Superior temporal gyrus (tissue), 1 donor: ENCODE measurements around the gene CPNE4.
"Not testable (repeated sequence)": the region's sequence is repeated elsewhere in the genome, so short reads cannot be mapped to it uniquely, and the experiment has no call there.

Experiments
- DNase-seq: peaks from one replicate; pipeline ENCODE4 v3.0.0-alpha.2; 2016; ENCODE audit errors: extremely low spot score

CPNE4 gene

GRCh38 chr3:131538968-131539367 is 495.8 kb downstream of the CPNE4 start:
- no peak for DNase-seq

- no peak for DNase-seq
Measured at GRCh38 chr3:131537531-131537930, 497.3 kb downstream of the CPNE4 start.

GRCh38 chr3:131535596-131535995 is 499.2 kb downstream of the CPNE4 start:
- DNase-seq: no peak

- no peak for DNase-seq
Measured at GRCh38 chr3:131535131-131535530, 499.7 kb downstream of the CPNE4 start.

- no peak for DNase-seq
Measured at GRCh38 chr3:131532645-131533044, 502.2 kb downstream of the CPNE4 start.

- DNase-seq: no peak
Measured at GRCh38 chr3:131530843-131531242, 504.0 kb downstream of the CPNE4 start.

GRCh38 chr3:131530388-131530787 is 504.4 kb downstream of the CPNE4 start:
- DNase-seq: no peak

- DNase-seq: no peak
Measured at GRCh38 chr3:131526801-131527347, 507.9 kb downstream of the CPNE4 start.

GRCh38 chr3:131518680-131519079 is 516.1 kb downstream of the CPNE4 start:
- peak; percentile 44 for DNase-seq

- DNase-seq: no peak
Measured at GRCh38 chr3:131505421-131505820, 529.4 kb downstream of the CPNE4 start.

- no peak for DNase-seq
Measured at GRCh38 chr3:131503320-131503635, 531.5 kb downstream of the CPNE4 start.

GRCh38 chr3:131502530-131503319 is 532.1 kb downstream of the CPNE4 start, which contains the start of gene MRPL3:
Gene MRPL3, minus strand, starts transcription at chr3:131502971. Its CDS starts 150 bp downstream, at chr3:131502821.
- DNase-seq: peak; percentile 94

GRCh38 chr3:131501949-131502348 is 532.9 kb downstream of the CPNE4 start:
- DNase-seq: no peak

GRCh38 chr3:131494706-131495105 is 540.1 kb downstream of the CPNE4 start:
- DNase-seq: no peak

- no peak for DNase-seq
Measured at GRCh38 chr3:131491775-131492174, 543.0 kb downstream of the CPNE4 start.

- DNase-seq: no peak
Measured at GRCh38 chr3:131491084-131491483, 543.7 kb downstream of the CPNE4 start.

- DNase-seq: not testable (repeated sequence)
Measured at GRCh38 chr3:131486545-131486944, 548.3 kb downstream of the CPNE4 start.

GRCh38 chr3:131485119-131485518 is 549.7 kb downstream of the CPNE4 start:
- DNase-seq: no peak

GRCh38 chr3:131484496-131485111 is 550.2 kb downstream of the CPNE4 start:
- DNase-seq: no peak
